HG02759 (cell line): Measurements from ENCODE around the gene IGF2BP3.

Source experiments
- ATAC-seq: cut with Tn5 transposase; IDR thresholded peaks from one replicate; pipeline ENCODE4 v1.9.1; 2021; ENCODE audit warnings: mild to moderate bottlenecking, moderate library complexity; ENCODE audit not compliant: unreplicated experiment

The IGF2BP3 gene

DNA sequence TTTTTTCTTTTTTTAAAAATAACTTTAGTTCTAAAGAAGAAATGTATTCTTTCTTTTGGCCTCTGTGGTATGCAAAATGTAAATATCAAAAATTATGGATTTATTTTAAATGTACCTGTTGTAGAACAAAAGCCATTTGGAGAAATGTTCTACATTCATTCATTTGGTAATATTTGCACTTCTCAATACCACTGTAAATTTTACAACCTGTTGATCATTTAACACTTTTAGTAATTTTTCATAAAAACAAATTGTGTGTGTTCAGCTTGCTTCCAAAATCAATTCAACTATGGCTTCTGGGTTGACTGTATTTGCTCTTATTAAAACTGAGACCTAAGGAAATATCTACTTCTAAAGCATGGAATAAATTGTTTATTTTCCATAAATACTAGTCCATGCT is 2.3 kb upstream of the IGF2BP3 start:
- no peak for ATAC-seq

DNA sequence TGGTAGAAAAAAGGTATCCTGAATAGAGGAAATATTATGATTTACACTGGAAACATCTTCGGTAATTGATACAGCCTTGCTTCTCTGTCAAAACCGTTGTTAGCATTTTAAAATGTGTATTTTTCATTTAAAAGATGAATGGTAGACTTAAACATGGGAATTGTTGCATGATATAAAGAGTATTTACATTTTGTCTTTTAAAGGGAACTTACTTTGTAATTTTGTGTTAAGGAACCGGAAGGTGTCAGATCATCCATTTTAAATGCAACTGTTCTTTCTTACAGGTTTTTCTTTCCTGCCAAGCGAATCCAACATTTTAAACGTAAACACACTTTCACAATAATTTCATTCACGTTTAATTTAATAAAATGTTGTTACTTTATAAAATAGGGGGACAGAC is 1.8 kb upstream of the IGF2BP3 start:
- no peak for ATAC-seq

DNA sequence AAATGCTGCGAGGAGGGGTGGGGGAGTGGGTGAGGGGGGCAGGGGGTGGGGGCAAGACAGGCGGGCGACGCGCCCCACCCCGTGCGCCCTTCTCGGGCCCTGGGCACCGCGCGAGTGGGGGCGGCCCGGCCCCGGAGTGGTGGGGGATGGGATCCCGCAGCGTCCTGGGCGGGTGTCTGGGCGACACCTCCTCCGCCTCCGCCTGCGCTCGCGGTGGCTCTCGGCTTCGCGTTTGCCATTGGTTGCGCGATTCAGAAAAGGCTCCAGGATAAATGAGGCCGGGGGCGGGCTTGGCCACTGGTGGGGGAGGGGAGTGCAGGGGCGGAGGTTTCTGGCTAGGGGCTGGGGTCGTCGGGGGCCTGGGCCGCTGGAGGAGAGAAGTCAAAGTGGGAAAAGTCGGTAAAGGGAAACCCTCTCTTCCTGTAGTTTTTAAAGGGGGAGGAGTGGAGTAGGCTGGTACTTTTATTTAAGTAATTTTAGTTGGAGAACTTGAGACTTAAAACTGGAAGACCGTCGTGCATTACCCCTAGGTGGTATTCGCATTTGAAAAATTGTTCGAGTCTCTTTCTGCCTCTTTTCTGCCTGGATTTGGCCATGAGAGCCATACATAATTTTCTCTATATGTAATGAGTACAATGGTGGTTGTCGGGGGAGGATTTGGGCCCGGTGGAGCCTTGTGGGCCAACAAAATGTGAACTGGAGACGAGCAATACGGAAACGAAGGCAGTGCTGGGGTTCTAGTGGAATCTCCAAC is 992 bp upstream of the IGF2BP3 start:
- peak; percentile 33 for ATAC-seq

DNA sequence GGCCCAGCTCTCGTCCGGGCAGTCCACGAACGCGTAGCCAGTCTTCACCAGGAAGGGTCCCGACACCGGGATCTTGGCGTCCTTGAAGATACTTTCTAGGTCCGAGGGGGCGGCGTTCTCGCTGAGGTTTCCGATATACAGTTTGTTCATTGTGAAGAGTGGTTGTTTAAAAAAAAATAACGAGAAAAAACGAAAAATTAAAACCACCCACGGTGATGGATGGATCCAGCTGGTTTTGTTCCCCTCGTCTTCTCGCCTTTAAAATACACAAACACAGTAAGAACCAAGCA is 385 bp downstream of the IGF2BP3 start:
- ATAC-seq = no peak

DNA sequence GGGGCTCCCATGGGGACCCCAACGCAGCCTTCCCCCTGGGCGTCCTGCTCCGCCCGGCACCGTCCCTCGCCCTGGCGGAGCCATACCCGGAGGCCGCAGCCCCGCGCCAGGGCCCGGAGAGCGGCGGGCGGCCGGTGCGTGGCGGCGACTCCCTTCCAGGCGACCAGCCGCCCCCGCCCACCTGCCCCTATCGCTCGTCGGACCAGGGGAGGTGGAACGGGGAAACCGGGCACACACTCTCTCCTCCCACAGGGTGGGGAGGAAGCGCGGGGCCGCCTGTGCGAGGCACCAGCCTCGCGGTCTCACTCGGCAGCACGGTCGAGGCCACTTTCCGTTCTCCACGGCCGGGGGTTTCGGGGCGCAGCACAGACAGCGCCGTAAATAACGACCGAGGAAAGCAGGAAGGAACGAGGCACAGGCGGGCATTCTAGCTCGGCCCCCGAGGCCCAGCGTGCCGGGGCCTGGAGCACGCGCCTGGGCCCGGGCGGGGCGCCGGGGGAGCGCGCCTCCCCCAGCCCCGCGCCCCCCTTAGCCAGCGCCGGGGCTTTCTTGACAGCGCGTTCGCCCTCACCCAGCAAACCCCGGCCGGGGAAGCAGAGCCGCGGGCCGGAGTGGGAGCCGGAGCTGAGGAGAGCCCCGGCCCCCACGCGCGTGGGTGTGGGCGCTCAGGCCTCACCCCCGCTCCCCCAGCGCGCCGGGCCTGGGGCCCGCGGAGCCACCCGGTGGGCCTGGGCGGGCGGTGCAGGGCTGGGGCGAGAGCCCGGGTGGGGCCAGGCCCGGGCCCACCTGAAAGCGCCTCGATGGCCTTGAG is 936 bp downstream of the IGF2BP3 start:
- ATAC-seq = peak; percentile 21

DNA sequence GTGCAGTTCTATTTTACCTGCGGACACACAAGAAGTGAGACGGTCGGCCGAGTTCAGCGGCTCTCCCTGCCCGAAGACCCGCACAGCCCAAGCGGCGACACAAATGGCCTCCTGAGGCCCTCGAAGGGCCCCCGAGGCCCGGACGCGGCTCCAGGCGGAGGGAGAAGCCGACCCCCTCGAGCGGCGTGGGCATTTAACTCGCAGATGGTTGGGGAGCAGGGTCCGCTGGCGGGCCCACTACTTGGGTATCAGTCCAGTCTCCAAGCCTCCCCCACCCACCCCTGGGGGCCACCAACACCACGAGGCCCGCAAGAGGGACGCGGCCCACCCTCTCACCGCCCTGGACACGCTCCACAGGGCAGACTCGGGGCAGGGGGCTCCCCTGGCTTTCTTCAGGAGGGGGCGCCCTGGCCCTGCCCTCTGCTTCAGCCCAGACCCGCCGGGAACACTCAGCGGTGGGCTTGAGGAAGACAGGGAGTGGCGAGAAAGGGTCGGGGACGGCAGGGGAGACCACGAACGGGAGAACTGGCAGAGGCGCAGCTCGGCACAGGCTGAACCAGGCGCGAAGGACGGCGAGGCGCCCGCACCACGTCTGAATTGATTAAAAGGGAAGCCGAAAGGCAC is 1.7 kb downstream of the IGF2BP3 start:
- ATAC-seq = peak; percentile 2

DNA sequence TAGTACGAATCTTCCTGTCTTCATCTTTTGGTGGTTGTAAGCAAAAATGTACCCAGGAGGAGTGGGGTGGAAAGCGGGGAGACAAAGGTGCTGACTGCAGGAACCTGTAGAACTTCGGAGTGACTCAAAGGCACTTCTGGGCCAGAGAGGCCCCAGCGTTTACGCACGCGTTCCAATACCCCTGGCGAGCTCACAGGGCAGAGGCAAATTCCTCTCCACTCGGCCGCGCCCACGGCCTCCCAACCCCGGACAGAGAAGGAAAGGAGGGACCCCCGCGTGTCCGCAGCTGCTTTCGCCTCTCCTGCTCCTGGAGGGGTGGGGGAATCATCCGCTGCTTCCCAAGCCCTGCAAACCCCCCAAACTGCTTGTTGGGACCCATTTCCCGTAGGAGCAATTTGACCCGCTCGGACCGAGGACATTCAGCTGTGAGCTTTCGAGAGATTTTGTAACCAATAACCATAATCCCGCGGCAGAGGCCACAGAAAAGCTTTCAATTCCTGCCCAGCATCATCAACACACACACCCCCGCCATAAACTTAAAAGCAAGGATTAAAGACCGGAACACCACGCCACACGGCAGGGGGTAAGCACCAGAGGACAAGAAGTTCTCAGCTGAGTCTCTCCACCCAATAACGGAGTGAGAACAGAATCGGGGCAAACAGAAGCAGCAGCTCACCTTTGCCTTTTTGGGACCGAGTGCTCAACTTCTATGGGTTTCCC is 2.3 kb downstream of the IGF2BP3 start:
- no peak for ATAC-seq

DNA sequence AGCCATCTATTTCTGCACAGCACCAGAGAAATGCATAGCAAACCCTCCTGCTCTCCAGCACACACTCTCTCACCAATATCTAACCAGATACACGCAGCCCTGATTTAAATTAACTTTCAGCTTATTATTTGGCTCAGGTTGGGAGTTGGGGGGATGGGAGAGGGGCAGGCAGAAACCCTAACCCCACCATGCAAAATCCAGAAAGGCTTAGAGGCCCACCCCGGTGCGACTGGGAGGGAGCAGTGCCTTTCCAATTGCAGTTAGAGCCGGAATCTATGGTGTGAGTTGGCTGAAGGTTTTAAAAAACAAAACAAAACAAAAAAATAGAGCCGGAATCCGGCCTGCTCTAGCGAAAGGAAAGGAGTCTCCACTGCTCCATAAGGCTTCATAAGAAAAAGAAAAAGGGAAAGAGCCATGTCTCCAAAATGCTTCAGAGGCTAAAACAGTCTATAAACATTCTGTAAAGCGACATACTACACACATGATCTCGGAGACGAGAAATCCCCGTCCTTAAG is 2.9 kb downstream of the IGF2BP3 start:
- no peak for ATAC-seq

DNA sequence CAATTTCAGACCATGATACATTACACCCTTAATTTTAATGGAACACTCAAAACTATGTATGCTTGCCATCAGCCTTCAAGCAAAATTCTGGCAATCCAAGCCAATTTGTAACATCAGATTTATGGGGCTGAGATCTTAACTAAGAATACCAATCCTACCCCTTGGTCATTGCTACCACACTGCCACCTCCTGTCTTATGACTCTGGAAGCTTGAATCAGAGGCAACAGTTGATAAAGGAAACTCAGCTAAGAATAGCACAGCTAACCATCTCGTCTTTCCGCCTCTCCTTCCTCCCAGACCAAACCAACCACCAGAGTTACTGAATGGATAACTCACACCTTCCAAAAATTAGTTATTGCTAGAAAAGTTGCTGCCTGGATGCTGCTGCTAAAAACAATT is 7.4 kb downstream of the IGF2BP3 start:
- ATAC-seq = no peak

DNA sequence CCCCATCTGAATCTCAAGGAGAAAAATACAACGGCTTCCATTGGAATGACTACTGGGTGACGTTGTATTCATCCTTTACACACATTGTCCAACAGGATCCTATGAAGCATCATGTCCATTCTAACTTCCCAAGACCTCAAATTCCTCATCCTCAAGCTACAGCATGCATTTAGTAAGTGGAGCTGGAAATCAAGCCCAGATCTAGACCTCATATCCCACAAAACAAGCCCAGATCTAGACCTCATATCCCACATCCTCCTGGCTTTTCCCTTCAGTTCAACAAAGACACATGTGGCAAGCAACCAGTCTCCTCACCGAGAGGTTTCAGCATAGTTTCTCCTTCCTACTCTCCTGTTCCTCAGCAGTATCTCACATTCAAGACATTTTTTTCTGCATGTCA is 12.2 kb downstream of the IGF2BP3 start:
- ATAC-seq = no peak

DNA sequence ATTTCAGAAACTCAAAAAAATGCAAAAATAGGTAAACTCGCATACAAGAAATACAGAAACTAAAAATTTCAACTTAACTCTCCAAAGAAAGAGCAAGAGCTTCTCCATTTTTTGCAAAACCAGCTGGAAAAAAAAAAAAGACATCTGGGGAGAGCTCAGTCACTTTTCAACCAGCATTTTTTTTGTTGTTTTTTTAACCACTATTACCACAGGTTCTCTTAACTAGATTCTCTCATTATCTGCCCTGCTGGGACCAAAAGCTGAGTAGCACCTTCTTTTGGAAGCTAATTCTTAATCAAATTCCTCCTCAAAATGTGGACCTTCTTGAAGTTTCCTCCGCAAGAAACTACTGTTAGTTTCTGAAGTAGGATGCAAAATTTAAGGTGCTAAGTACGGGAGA is 14.2 kb downstream of the IGF2BP3 start:
- ATAC-seq = no peak

DNA sequence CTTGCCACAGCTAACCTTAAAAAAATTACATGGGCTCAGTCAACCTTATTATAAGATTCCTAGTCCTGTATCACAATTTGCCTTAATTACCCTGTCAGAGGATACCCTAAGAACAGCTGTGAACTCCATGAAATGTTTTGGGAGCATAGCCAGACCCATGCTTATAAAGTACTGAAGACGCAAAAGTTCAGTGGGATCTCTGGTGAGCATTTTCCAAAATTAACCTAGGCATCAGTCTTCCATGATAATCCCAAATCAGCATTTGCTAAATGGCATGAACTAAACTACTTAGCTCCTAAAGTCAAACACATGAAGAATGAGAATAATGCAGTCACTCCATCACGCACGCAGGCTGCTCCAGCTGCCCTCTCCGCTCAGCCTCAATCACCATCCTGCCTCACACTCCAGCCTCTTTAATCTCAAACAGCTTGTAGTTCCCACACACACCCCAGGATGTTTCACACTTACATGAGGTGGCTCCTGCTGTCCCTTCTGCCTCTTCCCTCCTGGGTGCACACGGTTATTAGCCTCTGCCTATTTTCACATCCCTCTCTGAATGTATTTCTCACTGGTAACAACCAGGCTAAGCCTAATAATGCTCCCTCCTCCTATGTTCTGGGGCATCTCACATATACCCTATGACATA is 15.3 kb downstream of the IGF2BP3 start:
- no peak for ATAC-seq

DNA sequence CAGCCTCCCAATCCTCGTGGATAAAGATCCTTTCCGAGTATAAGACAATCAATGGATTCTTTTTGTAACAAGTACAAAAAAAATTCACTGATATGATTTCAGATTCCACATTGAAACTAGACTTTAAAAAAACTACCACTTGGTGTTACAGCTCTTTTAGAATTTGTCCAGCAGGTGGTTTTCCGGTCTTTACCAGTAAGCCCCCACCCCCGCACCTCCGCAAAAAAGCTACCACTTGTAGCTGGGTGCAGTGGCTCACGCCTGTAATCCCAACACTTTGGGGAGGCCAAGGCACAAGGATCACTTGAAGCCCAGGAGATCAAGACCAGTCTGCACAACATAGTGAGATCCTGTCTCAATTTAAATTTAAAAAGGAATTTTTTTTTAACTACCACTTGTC is 19.8 kb downstream of the IGF2BP3 start:
- no peak for ATAC-seq

DNA sequence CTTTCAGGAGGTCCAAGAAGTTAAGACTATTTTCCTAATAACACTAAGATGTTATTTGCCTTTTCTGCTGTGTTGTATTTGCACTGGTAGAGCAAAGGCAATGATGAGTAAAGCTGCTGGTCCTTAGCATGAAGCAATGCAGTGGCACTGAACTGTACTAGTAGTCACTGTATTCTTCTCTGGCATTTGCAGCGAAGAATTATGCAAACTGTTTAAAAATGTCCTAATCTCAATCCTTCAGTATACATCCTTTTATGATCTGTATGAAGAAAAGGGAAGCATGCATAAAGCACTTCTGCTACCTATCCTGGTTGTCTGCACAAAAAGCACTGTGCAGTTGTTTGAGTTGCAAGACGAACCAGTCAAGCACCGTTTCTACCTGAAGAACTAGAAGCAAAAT is 20.4 kb downstream of the IGF2BP3 start:
- no peak for ATAC-seq

DNA sequence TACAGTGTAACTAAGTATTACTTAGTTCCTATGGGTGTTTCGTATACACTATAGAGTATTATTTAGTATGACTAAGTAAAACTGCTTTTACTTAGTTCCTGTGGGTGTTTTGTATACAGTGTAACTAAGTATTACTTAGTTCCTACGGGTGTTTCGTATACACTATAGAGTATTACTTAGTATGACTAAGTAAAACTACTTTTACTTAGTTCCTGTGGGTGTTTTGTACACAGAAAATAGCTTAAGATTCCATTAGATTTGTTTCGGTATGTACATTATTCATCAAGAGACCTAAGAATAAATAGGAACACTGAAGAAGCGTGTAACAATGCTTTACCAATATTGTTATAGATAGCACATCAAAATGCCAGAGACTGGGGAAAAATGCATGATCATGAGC is 25.0 kb downstream of the IGF2BP3 start:
- no peak for ATAC-seq

DNA sequence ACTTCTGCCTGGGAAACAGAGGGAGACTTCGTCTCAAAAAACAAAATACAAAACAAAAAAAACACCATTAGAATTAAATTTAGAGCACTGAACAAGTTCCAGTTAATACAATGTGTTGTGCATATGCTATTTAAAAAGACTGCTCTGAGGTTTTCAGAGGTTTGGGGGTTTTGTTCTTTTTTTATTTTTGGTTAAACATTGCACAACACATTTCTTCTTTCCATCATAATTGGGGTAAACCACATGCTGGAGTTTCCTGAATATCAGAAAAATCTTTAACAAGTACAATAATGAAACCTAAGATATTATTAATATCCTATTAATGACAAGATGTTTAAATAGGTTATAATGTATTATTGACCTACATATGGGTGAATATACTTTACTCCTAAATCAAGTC is 26.3 kb downstream of the IGF2BP3 start:
- no peak for ATAC-seq

DNA sequence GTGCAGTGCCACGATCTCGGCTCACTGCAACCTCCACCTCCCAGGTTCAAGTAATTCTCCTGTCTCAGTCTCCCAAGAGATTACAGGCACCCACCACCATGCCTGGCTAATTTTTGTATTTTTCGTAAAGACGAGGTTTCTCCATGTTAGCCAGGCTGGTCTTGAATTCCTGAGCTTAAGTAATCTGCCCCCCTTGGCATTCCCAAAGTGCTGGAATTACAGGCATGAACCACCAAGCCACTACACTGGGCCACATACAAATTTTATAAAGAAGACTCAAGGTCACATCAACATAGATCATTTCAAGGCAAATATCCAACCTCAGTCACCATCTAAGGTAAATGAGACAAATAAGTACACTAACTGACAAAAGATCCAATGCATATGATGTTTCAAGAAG is 32.1 kb downstream of the IGF2BP3 start:
- no peak for ATAC-seq

DNA sequence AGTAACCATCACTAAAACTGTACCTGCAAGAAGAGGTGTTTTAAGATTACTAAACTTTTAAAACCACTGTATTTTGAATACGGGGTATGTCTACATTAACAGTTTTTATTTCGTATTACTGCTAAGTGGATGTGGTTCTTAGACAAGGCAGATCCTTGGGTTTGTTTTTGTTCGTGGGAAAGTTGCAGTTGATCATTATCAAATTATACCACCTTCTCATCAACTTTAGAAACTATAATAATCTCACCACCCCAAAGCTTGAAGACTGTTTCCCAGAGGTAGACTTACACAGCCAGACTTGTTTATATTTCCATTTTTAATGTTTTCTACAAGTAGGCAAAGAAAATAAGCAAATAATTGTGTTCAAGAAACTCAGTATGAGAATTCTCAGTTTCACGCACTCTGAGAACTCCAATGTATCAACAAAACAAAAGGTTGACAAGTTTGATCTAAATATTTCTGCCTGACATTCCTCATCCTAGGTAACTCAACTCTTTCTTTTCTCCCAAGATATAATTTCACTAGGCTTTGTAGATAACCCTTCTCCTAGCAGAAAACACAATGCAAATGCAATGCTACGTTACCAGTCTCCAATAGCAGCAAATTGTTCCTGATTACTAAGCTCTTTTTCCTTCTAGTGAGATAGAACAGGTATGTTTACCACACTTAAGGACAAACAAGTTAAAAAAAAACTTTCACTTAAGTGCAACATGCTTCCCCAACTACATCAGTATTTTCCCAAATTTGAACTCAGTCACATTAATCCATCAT is 36.0 kb downstream of the IGF2BP3 start:
- ATAC-seq = no peak

DNA sequence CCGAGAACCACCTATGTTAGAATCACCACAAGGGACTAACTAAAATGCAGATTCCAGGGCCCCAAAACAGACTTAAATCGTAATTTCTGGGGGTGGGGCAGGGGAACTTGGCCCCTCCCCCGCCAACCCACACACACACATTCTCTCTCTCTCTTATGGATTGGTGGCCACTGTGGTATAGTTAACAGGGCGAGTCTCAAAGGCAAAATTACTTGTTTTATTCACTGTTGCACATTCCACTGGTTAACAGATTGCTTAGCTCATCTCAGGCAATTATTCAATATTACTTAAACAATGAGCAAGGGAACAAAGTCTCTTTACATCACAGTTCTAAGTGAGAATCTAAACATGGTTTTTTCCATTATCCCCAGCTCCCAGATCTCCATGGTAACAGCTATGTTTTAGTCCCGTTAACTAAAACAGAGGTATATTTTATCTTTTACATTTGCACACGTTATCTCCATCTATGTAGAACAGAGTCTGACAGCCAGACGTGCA is 38.5 kb downstream of the IGF2BP3 start:
- ATAC-seq = no peak

DNA sequence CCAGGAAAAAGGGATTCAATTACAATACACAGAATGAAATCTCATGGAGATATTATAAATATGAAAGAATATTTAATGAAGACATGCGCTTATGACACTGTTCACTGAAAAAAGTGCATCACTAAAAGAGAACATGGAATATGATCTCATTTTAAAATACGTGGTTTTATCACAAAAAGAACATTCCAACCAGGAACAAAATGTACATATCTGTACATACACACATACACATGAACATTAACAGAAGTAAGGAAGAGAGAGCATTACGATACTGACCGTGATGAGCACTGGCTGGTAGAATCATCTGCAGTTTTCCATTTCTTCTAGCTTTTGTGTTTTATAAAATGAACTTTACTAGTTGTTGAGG is 39.4 kb downstream of the IGF2BP3 start:
- ATAC-seq = no peak
